ENCODE results near the gene NCAM2. TPM values are rescaled to one million over a fixed set of nuclear protein-coding genes. Genes with fewer than 3 reads are reported as not detected.

NCAM2 gene
- total and polyA plus RNA-seq, 2 of the 4 experiments (the other 2 are of a cell fraction), result 2.7 to 5.0 TPM

- CTCF ChIA-PET, result no interaction called here
- H3K56ac ChIP-seq (ENCODE audit: extremely low read depth, insufficient read depth, low read length), result no peak overlapping the region
- in situ Hi-C loops (cut with MboI; ENCODE audit: low sequenced_read_pairs) (no loop called here), intact Hi-C loops (cut with micrococcal nuclease) (no loop called here), dilution Hi-C loops (cut with HindIII; ENCODE audit: low sequenced_read_pairs, unreplicated experiment) (no loop called here)
- no peak overlapping the region for H3K23ac ChIP-seq (ENCODE audit: low read depth, low read length)
- H4K20me1 ChIP-seq (ENCODE audit: insufficient read depth, low read length), result no peaks in the 10 kb centered on the region
- WGBS, 2 experiments (ENCODE audit: extremely low coverage in 2 of 2, insufficient read length in 1 of 2), result no CpG with 5 or more reads among the region's 1 CpG
- H3K4me1 ChIP-seq (ENCODE audit: control insufficient read depth, insufficient read depth, low read length), result no peaks in the 10 kb centered on the region
- no peaks in the 10 kb centered on the region for H3K36me3 ChIP-seq (ENCODE audit: control insufficient read depth, insufficient read depth, low read length)
- no peak overlapping the region for H3K4me3 ChIP-seq (ENCODE audit: insufficient read depth, low read depth, low read length)
- ATAC-seq (ENCODE audit: low read depth) (no peak), DNase-seq (no peak)
- no peak overlapping the region for H3K4ac ChIP-seq (ENCODE audit: low read depth, low read length)
- no peak overlapping the region for H4K5ac ChIP-seq (ENCODE audit: low read depth, low read length)
- no TSS peak for BruUV-seq (replicated peaks)
- no peaks in the 10 kb centered on the region for H3K9me3 ChIP-seq (ENCODE audit: control insufficient read depth, insufficient read depth, low read length)
- TF ChIP-seq RAD21 (IDR thresholded peaks at IDR 0.05; ENCODE audit: low read length), result no peak
- TF ChIP-seq, protein P1, sequence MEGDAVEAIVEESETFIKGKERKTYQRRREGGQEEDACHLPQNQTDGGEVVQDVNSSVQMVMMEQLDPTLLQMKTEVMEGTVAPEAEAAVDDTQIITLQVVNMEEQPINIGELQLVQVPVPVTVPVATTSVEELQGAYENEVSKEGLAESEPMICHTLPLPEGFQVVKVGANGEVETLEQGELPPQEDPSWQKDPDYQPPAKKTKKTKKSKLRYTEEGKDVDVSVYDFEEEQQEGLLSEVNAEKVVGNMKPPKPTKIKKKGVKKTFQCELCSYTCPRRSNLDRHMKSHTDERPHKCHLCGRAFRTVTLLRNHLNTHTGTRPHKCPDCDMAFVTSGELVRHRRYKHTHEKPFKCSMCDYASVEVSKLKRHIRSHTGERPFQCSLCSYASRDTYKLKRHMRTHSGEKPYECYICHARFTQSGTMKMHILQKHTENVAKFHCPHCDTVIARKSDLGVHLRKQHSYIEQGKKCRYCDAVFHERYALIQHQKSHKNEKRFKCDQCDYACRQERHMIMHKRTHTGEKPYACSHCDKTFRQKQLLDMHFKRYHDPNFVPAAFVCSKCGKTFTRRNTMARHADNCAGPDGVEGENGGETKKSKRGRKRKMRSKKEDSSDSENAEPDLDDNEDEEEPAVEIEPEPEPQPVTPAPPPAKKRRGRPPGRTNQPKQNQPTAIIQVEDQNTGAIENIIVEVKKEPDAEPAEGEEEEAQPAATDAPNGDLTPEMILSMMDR (conservative IDR thresholded peaks at IDR 0.05; ENCODE audit: low read depth, low read length), result no peak
- TF ChIP-seq MXI1 (IDR thresholded peaks at IDR 0.05; ENCODE audit: borderline replicate concordance, low read depth, low read length), result no peak
- TF ChIP-seq RCOR1 (IDR thresholded peaks at IDR 0.05; ENCODE audit: insufficient replicate concordance, low read length), result no peak
- no peak for TF ChIP-seq CEBPB (IDR thresholded peaks at IDR 0.05; ENCODE audit: low read depth, low read length)
- TF ChIP-seq BHLHE40 (IDR thresholded peaks at IDR 0.05; ENCODE audit: low read depth, low read length), result no peak
- TF ChIP-seq RFX5 (IDR thresholded peaks at IDR 0.05; ENCODE audit: low read depth, low read length), result no peak
- no peak for TF ChIP-seq CHD1 (IDR thresholded peaks at IDR 0.05; ENCODE audit: low read depth, low read length)
- TF ChIP-seq MAFK (IDR thresholded peaks at IDR 0.05; ENCODE audit: low read depth, low read length), result no peak
- no peak for TF ChIP-seq MAZ (IDR thresholded peaks at IDR 0.05; ENCODE audit: borderline replicate concordance, low read depth, low read length)
- TF ChIP-seq, protein P2, sequence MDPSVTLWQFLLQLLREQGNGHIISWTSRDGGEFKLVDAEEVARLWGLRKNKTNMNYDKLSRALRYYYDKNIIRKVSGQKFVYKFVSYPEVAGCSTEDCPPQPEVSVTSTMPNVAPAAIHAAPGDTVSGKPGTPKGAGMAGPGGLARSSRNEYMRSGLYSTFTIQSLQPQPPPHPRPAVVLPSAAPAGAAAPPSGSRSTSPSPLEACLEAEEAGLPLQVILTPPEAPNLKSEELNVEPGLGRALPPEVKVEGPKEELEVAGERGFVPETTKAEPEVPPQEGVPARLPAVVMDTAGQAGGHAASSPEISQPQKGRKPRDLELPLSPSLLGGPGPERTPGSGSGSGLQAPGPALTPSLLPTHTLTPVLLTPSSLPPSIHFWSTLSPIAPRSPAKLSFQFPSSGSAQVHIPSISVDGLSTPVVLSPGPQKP (IDR thresholded peaks at IDR 0.05; ENCODE audit: borderline replicate concordance, low read depth, low read length), result no peak
- TF ChIP-seq SMC3 (IDR thresholded peaks at IDR 0.05; ENCODE audit: low read depth, low read length), result no peak
- TF ChIP-seq POLR2A (IDR thresholded peaks at IDR 0.05; ENCODE audit: low read depth, low read length), result no peak
- no peak for TF ChIP-seq NFE2L2 (IDR thresholded peaks at IDR 0.05; ENCODE audit: low read depth, low read length)
- TF ChIP-seq FOS (IDR thresholded peaks at IDR 0.05; ENCODE audit: low read depth, low read length), result no peak
- no peak for TF ChIP-seq USF2 (IDR thresholded peaks at IDR 0.05; ENCODE audit: low read depth, low read length)
- H2BK15ac ChIP-seq (ENCODE audit: low read depth, low read length), result no peak overlapping the region
- H2AK9ac ChIP-seq (replicated peaks; ENCODE audit: low read depth, low read length, poor library complexity), result no peak overlapping the region
- H2AK5ac ChIP-seq (ENCODE audit: low read depth, low read length), result no peak overlapping the region
- H3K79me1 ChIP-seq (ENCODE audit: low read depth in 1 of 2, low read length in 2 of 2), result no peaks in the 10 kb centered on the region
- H3K9ac ChIP-seq (ENCODE audit: low read depth, low read length), result no peak overlapping the region
- H3K27me3 ChIP-seq (ENCODE audit: control insufficient read depth, insufficient read depth, low read length), result no peaks in the 10 kb centered on the region
- H2AFZ ChIP-seq (replicated peaks; ENCODE audit: low read length, poor library complexity), result no peak overlapping the region
- no peak overlapping the region for H3K27ac ChIP-seq (ENCODE audit: insufficient read depth, low read length)
- H2BK5ac ChIP-seq (ENCODE audit: low read depth, low read length, poor library complexity, severe bottlenecking), result no peak overlapping the region
- H4K91ac ChIP-seq (ENCODE audit: insufficient read depth, low read depth, low read length), result no peak overlapping the region
- H3K14ac ChIP-seq (replicated peaks; ENCODE audit: low read depth, low read length), result no peak overlapping the region
- H3K4me2 ChIP-seq (ENCODE audit: low read depth, low read length), result no peak overlapping the region
- H2BK20ac ChIP-seq (ENCODE audit: low read depth, low read length), result no peak overlapping the region
- POLR2A ChIA-PET (ENCODE audit: unreplicated experiment), result no interaction called here
- H4K8ac ChIP-seq (ENCODE audit: low read depth in 2 of 2, low read length in 2 of 2), result no peak overlapping the region
- no peak overlapping the region for H2BK120ac ChIP-seq (ENCODE audit: low read depth, low read length)
- H3K18ac ChIP-seq (ENCODE audit: low read depth, low read length), result no peak overlapping the region
- H3K9me1 ChIP-seq (ENCODE audit: insufficient read depth, low read length), result no peaks in the 10 kb centered on the region
Observed at GRCh38 chr21:21415741-21416140, 417.5 kb downstream of the NCAM2 start.
